AG08395 (cell line): ENCODE measurements around the gene CXorf49.
"Not testable (repeated sequence)": the region's sequence is repeated elsewhere in the genome, so short reads cannot be mapped to it uniquely, and the experiment has no call there.

Experiments used
- DNase-seq: peaks from one replicate; pipeline ENCODE4 v3.0.0; 2012; ENCODE audit warnings: mixed read lengths, low spot score

The CXorf49 gene

DNA sequence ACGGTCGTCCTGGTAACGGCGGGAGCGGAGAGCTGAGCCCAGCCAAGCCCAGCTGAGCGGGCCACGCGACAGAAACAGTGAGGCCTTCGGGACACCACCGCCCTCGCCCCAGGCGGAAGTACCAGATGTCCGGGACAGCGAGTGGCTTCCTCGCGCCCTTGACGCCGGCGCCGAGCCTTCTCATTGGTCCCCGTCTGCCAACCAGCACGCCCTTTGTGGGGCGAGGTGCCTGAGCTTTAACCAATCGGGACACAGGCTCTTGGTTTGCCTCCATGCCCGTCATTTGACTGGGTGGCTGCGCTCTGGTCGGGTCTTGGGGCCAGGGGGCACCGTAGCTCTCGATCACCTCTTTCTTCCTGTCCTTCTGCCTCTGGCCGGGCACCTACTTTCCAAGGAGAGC lies at the start of gene CXorf49:
CXorf49 (minus strand) TSS at position 101 of the 400 bp plus-strand sequence. CDS start 134 bp downstream, outside the sequence.
- not testable (repeated sequence) for DNase-seq

DNA sequence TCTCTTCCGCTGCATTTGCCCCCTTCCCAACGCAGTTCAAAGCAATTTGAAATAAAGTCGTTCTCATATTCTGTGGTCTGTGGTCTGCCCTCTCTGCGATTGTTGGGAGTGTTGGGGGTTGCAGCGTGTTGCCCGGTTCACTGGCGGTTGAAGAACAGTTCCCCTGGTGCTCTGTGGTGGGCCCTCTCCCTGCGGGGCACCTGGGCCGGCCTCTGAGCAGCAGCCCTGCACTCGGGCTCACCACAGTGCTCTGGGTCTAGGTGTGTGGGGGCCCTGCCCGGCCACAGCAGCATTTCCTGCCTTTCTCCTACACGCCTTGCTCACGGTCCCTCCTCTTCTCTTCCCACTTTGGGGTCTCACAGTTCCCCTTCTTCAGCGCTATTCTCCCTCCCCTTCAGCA lies 49.0 kb upstream of the CXorf49 start:
- not testable (repeated sequence) for DNase-seq

DNA sequence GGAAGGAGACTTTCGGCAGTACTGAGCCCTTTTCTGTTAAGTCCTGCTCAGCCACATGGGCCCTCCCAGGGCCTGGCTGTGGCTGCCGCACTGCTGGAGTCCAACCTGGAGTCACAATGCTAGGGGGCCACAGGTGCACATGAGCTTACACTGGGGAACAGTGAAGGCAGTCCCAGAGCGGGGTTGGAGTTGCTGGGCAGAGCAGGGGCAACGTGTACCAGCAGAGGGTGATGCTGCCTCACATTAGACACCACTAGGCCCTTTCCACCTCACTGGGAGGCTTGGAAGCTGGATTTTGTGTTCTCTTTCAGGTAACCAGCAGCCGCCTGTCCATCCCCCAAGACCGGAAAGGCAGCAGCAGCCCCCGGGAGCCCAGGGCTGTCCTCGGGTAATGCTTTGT lies 47.5 kb upstream of the CXorf49 start:
- DNase-seq = not testable (repeated sequence)

DNA sequence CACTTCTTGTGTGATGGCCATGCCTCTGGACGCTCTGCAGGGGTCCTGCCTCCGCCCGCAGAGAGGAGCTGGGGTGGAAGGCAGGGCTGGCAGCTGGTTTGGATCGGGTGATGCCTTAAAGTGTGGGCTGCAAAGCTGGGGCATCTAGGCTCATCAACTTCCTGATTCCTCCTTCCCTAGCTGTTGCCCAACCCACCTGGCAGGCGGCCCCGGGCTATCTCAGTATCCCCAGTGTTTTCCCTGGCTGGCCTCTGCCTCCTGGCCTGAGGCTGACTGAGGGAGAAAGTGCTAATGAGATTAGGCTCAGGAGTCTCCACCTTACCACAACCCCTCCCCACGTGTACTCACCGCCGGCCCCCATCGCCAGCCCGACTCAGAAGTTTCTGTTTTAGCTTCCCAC lies 46.7 kb upstream of the CXorf49 start:
- DNase-seq = not testable (repeated sequence)

DNA sequence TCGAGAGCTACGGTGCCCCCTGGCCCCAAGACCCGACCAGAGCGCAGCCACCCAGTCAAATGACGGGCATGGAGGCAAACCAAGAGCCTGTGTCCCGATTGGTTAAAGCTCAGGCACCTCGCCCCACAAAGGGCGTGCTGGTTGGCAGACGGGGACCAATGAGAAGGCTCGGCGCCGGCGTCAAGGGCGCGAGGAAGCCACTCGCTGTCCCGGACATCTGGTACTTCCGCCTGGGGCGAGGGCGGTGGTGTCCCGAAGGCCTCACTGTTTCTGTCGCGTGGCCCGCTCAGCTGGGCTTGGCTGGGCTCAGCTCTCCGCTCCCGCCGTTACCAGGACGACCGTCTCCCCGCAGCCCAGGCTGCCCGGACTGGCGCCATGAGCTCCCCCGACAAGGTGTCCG lies 45.0 kb upstream of the CXorf49 start, which contains the start of gene CXorf49B:
CXorf49B (plus strand) TSS at position 301 of the 400 bp plus-strand sequence; CDS start at position 376, 75 bp downstream.
- not testable (repeated sequence) for DNase-seq

DNA sequence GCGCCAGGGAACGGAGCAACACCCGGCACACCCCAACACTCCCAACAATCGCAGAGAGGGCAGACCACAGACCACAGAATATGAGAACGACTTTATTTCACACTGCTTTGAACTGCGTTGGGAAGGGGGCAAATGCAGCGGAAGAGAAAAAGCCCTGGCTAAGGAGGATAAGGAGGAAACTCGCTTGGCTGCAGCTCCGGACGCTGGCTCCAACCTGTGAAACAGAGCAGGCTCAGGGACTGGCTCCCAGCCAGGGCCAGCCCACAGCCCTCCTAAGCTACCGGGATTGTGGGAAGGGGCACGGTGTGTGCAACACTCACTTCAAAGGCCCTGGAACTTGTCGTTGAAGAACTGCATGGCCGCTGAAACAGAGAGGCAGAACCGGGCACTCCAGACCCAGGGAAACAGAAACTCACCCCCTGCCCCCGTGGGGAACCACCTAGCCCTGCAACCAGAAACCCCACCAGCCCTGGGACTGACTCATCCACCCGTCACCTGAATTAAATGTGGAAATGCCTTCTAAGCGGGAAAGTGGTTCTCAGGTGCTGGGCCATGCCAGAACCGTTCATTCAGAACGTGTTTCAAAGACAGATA lies 42.7 kb upstream of the CXorf49 start:
- DNase-seq = not testable (repeated sequence)

DNA sequence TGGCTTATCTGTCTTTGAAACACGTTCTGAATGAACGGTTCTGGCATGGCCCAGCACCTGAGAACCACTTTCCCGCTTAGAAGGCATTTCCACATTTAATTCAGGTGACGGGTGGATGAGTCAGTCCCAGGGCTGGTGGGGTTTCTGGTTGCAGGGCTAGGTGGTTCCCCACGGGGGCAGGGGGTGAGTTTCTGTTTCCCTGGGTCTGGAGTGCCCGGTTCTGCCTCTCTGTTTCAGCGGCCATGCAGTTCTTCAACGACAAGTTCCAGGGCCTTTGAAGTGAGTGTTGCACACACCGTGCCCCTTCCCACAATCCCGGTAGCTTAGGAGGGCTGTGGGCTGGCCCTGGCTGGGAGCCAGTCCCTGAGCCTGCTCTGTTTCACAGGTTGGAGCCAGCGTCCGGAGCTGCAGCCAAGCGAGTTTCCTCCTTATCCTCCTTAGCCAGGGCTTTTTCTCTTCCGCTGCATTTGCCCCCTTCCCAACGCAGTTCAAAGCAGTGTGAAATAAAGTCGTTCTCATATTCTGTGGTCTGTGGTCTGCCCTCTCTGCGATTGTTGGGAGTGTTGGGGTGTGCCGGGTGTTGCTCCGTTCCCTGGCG lies 2.3 kb upstream of the CXorf49 start:
- DNase-seq = not testable (repeated sequence)

DNA sequence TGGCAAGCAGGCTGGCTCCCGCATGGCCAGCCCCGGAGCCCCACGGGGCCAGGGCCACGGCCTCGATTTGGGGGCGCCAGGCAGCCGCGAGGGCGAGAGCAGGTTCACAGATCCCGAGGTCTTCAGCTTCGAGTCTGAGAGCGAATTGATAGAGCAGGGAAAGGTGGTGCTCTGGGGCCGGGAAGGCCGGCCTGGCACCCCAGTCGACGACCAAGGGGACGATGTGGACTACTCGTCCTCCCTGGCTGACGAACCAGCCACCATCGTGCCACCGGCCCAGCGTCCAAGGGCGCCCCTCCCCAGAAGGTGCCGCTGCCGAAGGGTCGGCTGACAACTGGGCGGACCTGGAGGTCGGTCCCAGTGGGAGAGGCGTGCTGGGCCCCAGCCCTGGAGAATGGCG lies 1.1 kb upstream of the CXorf49 start:
- DNase-seq = not testable (repeated sequence)

DNA sequence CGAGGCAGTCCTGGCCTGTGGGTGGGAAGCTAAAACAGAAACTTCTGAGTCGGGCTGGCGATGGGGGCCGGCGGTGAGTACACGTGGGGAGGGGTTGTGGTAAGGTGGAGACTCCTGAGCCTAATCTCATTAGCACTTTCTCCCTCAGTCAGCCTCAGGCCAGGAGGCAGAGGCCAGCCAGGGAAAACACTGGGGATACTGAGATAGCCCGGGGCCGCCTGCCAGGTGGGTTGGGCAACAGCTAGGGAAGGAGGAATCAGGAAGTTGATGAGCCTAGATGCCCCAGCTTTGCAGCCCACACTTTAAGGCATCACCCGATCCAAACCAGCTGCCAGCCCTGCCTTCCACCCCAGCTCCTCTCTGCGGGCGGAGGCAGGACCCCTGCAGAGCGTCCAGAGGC lies 1.8 kb downstream of the CXorf49 start:
- not testable (repeated sequence) for DNase-seq

DNA sequence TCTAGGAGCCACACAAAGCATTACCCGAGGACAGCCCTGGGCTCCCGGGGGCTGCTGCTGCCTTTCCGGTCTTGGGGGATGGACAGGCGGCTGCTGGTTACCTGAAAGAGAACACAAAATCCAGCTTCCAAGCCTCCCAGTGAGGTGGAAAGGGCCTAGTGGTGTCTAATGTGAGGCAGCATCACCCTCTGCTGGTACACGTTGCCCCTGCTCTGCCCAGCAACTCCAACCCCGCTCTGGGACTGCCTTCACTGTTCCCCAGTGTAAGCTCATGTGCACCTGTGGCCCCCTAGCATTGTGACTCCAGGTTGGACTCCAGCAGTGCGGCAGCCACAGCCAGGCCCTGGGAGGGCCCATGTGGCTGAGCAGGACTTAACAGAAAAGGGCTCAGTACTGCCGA lies 2.5 kb downstream of the CXorf49 start:
- DNase-seq = not testable (repeated sequence)

DNA sequence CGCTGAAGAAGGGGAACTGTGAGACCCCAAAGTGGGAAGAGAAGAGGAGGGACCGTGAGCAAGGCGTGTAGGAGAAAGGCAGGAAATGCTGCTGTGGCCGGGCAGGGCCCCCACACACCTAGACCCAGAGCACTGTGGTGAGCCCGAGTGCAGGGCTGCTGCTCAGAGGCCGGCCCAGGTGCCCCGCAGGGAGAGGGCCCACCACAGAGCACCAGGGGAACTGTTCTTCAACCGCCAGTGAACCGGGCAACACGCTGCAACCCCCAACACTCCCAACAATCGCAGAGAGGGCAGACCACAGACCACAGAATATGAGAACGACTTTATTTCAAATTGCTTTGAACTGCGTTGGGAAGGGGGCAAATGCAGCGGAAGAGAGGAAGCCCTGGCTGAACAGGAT lies 4.0 kb downstream of the CXorf49 start:
- not testable (repeated sequence) for DNase-seq

DNA sequence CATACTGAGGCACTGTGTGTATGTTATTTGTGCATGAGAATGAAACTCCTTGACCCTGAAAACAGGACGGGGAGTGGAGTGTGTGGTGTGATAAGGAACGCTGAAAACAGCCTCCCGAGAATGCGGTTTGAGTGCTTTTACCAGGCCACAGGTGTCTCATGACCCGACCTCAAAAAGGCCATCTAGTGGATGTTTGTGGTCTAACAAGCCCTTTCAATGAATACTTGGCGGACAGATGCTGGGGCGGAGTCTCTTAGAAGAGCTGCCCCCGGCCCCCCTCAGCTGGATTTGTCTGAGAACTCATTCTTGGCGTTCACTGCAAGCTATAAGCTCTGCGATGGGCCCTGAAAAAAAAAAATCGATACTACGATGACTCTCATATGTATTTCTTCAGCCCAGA lies 15.2 kb downstream of the CXorf49 start:
- DNase-seq = not testable (repeated sequence)

DNA sequence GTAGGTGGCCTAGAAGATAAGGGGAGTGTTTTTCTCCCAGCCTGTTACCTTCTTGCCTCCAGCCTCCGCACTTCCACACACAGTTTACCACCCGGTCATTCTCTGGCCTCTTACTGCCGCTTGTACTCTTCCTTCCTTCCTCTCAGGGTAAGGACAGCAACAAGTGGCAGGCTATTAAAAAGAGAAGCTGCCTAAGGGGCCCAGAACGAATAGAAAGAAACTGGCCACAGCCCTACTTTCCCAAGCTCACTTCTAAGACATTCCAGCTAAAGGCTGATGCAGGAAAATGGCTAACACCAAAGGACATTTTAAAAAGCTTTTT lies 19.1 kb downstream of the CXorf49 start:
- DNase-seq = not testable (repeated sequence)

DNA sequence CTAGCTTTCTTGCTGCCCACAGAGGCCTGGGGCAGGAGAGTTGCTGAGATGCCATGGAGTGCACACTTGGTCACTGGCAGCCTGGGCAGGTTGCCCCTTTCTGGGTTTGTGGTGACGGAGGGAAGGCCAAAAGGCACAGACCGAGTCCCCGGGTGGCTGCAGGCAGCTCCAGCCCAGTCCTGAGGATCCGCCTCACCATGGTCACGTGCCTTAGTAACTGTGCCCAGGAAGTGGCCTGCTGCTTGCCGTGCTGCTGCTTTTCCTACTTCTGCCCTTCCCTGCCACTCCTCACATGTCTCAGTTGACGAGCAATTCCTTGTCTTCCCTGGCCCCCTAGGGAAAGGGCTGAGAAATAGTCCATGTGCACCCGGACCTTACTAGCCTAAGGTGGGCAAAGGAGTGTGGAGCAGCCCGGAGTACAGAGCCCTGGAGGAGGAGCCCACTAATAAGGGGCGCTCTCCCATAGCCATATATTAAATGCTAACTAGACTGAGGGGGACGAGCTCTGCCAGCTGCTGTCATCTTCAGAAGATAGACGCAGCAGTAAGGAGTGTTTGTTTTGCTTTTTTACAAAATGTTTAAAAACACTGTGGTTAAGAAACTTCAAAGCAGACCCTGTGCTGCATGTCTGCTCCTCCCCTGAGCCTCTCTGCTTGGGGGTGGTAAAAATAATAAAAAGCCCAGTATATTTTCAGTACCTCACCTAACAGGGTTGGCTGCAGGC lies 19.6 kb downstream of the CXorf49 start:
- DNase-seq = not testable (repeated sequence)

DNA sequence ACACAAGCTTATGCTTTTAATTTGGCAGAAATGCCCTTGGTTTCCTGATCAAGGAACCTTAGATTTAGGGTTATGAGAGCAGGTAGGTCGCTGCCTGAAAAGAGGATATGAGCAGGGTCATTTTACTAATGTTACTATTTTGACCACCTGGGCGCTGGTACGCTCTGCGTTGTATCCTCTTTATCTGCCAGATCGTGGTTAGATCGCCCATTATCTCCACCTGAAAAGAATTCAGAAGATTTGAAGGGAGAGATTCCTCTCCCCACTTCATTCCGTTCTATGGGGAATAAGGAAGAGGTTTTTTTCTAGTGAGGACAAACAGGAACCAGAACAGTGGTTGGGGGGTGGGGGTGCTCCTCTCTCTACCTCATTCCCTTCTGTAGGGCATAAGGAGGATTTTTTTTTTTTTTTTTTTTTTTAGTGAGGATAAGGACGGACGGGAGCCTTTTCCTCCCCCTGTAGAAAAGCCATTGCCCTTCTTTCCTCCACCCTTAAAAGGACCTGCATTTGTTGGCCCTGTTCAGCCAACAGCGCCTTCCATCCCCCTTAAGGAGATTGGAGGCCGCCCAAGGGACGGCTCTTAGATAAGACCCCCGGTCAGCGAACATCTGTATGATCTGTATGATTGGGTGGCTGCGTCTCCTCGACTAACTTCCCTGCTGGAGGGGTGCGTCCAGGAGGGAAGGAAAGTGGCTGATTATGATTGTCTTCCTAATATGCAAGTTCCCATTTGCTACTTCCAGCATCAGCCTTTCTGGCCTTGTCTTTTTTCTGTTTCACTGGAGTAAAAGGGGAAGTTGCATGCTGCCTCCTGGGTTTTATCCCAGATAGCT lies 20.4 kb downstream of the CXorf49 start:
- not testable (repeated sequence) for DNase-seq

DNA sequence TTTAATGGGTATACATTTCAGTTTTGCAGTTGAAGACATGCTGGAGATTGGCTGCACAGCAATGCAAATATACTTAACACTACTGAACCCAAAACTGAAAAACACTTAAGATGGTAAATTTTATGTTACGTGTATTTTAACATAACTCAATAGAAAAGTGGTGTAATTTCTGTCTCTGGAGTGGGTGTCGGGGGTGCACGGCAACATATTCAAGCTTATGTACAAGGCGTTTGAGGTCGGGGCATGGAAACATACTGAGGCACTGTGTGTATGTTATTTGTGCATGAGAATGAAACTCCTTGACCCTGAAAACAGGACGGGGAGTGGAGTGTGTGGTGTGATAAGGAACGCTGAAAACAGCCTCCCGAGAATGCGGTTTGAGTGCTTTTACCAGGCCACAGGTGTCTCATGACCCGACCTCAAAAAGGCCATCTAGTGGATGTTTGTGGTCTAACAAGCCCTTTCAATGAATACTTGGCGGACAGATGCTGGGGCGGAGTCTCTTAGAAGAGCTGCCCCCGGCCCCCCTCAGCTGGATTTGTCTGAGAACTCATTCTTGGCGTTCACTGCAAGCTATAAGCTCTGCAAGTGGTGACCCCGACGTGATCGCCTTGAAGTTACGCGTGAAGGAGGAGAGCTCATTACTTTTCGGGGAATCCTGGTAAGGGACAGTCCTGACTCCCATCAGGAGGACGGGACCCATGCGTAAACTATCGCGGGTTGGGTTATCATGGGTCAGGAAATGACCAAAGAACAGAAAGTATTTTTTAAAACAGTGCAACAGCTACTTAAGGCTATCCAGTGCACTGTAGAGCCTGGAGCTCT lies 21.2 kb downstream of the CXorf49 start:
- DNase-seq = not testable (repeated sequence)

DNA sequence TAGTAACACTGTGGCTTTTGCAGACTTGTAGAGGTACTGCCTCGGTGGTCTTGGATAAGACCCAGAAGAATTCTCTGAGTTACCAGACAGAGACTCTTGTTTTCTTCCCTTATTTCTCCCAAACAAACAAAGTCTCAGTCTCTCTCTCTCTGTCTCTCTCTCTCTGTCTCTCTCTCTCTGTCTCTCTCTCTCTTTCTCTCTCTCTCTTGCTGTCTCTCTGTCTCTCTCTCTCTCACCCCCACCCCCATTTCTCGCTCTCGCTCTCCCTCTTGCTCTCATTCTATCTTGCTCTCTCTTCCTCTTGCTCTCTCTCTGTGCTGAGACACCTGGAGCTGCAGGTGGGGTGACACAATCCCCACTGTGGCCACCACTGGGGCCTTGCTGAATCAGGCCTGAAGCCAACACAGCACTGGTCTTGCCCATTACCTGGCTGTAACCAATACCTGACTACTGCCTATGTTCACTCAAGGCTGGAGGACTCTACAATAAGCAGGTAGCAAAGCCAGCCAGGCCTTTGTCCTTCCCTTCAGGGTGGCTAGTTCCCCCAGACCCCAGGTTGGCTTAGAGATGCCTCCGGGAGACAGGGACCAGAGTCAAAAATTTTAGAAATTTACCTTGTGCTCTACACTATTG lies 38.4 kb downstream of the CXorf49 start:
- no peak for DNase-seq

DNA sequence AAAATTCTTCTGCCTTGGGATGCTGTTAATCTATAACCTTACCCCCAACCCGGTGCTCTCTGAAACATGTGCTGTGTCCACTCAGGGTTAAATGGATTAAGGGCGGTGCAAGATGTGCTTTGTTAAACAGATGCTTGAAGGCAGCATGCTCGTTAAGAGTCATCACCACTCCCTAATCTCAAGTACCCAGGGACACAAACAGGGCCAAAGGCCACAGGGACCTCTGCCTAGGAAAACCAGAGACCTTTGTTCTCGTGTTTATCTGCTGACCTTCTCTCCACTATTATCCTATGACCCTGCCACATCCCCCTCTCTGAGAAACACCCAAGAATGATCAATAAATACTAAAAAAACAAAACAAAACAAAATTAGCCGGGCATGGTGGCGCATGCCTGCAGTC lies 40.9 kb downstream of the CXorf49 start:
- DNase-seq = not testable (repeated sequence)

DNA sequence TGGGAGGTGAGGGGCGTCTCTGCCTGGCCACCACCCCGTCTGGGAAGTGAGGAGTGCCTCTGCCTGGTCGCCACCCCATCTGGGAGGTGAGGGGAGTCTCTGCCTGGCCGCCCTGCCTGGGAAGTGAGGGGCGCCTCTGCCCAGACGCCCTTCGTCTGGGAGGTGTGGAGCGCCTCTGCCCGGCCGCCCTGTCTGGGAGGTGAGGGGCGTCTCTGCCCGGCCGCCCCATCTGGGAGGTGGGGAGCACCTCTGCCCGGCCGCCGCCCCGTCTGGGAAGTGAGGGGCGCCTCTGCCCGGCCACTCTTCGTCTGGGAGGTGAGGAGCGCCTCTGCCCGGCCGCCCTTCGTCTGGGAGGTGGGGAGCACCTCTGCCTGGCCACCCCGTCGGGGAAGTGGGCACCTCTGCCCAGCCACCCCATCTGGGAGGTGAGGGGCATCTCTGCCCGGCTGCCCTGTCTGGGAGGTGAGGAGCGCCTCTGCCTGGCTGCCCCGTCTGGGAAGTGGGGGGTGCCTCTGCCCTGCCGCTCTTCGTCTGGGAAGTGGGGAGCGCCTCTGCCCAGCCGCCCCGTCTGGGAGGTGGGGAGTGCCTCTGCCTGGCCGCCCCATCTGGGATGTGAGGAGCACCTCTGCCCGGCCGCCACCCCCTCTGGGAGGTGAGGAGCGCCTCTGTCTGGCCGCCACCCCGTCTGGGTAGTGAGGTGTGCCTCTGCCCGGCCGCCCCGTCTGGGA lies 41.9 kb downstream of the CXorf49 start:
- not testable (repeated sequence) for DNase-seq

DNA sequence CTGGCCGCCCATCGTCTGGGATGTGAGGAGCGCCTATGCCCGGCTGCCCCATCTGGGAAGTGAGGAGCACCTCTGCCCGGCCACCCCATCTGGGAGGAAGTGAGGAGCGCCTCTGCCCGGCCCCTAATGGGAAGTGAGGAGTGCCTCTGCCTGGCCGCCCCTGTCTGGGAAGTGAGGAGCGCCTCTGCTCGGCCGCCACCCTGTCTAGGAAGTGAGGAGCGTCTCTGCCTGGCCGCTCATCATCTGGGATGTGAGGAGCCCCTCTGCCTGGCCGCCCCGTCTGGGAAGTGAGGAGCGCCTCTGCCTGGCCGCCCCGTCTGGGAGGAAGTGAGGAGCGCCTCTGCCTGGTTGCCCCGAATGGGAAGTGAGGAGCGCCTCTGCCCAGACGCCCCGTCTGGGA lies 42.4 kb downstream of the CXorf49 start:
- DNase-seq = not testable (repeated sequence)
